ENCODE measurements around the gene CLEC2D. TPM values are rescaled to one million over a fixed set of nuclear protein-coding genes. Genes with fewer than 3 reads are reported as not detected.

Gene CLEC2D
- total RNA-seq, 1 donor from 2014 or later, result 3.2 TPM

GRCh38 chr12:9740106-9740750 is 70.7 kb downstream of the CLEC2D start:
- DNase-seq (ENCODE audit: low read depth), result no peak
- H3K4me3 ChIP-seq (ENCODE audit: low read depth, low read length), result peak overlapping the region; percentile 26
- TF ChIP-seq, protein P1, sequence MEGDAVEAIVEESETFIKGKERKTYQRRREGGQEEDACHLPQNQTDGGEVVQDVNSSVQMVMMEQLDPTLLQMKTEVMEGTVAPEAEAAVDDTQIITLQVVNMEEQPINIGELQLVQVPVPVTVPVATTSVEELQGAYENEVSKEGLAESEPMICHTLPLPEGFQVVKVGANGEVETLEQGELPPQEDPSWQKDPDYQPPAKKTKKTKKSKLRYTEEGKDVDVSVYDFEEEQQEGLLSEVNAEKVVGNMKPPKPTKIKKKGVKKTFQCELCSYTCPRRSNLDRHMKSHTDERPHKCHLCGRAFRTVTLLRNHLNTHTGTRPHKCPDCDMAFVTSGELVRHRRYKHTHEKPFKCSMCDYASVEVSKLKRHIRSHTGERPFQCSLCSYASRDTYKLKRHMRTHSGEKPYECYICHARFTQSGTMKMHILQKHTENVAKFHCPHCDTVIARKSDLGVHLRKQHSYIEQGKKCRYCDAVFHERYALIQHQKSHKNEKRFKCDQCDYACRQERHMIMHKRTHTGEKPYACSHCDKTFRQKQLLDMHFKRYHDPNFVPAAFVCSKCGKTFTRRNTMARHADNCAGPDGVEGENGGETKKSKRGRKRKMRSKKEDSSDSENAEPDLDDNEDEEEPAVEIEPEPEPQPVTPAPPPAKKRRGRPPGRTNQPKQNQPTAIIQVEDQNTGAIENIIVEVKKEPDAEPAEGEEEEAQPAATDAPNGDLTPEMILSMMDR (conservative IDR thresholded peaks at IDR 0.05; ENCODE audit: low read depth, low read length), result no peak

DNA sequence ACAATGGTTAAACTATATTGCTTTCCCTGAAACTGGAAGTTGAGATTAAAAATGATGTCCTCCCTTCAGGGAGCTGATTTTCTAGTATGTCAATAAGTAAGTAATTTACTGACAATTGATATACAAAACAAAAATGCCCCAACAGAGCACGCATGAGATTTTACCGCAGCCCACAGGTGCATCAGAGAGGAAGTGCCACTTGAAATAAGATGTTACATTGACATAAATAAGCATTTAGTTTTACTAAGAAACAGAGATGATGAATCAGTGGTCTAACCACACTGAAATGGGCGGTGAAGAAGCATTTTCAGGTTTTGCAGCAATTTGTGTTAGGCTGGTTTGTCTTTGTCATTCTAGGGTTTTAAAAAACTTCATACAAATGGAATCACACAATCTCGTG is 72.2 kb downstream of the CLEC2D start:
- no peak for DNase-seq (ENCODE audit: low read depth)
- TF ChIP-seq, protein P1 (conservative IDR thresholded peaks at IDR 0.05; ENCODE audit: low read depth, low read length), result no peak
- H3K4me3 ChIP-seq (ENCODE audit: low read depth, low read length), result no peak overlapping the region

DNA sequence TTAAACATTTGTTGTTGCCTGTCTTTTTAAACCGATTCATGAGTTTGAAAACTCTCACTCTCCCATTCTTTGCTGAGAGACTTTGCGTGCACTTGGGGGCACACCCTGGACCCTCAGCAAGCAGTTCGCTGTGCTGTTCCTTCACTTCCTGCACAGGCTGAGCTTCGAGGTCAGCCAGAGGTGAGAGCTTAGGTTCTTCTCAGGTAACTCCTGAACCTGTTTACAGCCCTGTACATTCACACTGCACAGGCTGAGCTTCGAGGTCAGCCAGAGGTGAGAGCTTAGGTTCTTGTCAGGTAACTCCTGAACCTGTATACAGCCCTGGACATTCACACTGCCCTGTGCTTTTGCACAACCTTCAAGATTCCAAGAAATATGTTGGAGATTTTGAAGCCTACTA is 73.1 kb downstream of the CLEC2D start:
- DNase-seq (ENCODE audit: low read depth), result no peak
- TF ChIP-seq, protein P1 (conservative IDR thresholded peaks at IDR 0.05; ENCODE audit: low read depth, low read length), result no peak

DNA sequence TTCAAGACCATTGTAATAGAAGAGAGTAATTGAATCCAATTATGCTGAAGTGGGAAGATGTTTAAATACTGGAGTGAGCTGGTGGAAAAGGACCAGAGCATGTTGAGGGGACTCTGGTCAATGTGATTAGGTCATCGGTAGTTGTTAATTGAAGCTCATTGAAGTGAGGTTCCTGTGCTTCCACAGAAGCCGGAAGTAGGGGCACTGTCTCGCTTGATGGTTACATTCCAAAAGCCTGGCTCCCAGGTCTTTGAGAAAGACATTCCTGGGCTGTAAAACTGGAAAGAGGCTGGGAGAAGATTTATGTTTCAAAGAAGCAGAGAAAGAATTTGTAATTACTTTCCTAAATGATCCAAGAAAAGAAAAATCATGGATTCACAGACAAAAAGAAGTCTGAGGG is 75.7 kb downstream of the CLEC2D start:
- H3K4me3 ChIP-seq (ENCODE audit: low read depth, low read length), result no peak overlapping the region
- TF ChIP-seq, protein P1 (conservative IDR thresholded peaks at IDR 0.05; ENCODE audit: low read depth, low read length), result no peak
- DNase-seq (ENCODE audit: low read depth), result no peak

More for the DNA sequence above, 73.1 kb downstream of the CLEC2D start:
- H3K4me3 ChIP-seq (ENCODE audit: low read depth, low read length), result no peak overlapping the region

Other genes starting within 250 kb of the CLEC2D start
- not detected in 2 replicates for gene KLRB1, start 61.8 kb upstream of the CLEC2D start, total RNA-seq
- gene CLECL1, start 63.4 kb downstream of the CLEC2D start, total RNA-seq, result not detected in 2 replicates
- gene CD69, start 91.2 kb downstream of the CLEC2D start, total RNA-seq, result 0.12 and 1.4 TPM in 2 replicates
- not detected in 2 replicates for gene KLRF1, start 157.8 kb downstream of the CLEC2D start, total RNA-seq
- not detected in 2 replicates for gene CLEC2B, start 199.6 kb downstream of the CLEC2D start, total RNA-seq
- gene KLRF2, start 211.8 kb downstream of the CLEC2D start, total RNA-seq, result not detected in 2 replicates

Measured in epithelial cell of proximal tubule (primary cell).